Measurements from ENCODE around the gene IFT122. TPM values are rescaled to one million over a fixed set of nuclear protein-coding genes. Genes with fewer than 3 reads are reported as not detected.

The IFT122 gene
- total and polyA plus RNA-seq, 2 experiments from 2014 or later: 10.2 to 38.8 TPM

- Histone ChIP-seq H3K27ac (ENCODE audit: low read depth) (no peak overlapping the region), H4K20me1 (replicated peaks; ENCODE audit: insufficient read depth) (no peaks in the 10 kb centered on the region), H3K4me1 (ENCODE audit: insufficient read depth) (no peaks in the 10 kb centered on the region), H3K9me2 (ENCODE audit: insufficient read depth) (no peaks in the 10 kb centered on the region), H3K36me3 (ENCODE audit: insufficient read depth) (no peaks in the 10 kb centered on the region), H3K4me2 (no peak overlapping the region), H3F3A (replicated peaks; ENCODE audit: low read depth) (no peaks in the 10 kb centered on the region), H2AFZ (no peak overlapping the region), H3K4me3 (no peak overlapping the region), H3K79me2 (replicated peaks; ENCODE audit: insufficient read depth) (no peaks in the 10 kb centered on the region), H3K27me3 (ENCODE audit: insufficient read depth) (no peaks in the 10 kb centered on the region)
- no peaks in the 10 kb centered on the region for H3K9me3 Mint-ChIP-seq
- TF ChIP-seq POLR2AphosphoS5 (IDR thresholded peaks at IDR 0.05; ENCODE audit: low read depth) (no peak), JUNB (IDR thresholded peaks at IDR 0.05; ENCODE audit: unreplicated experiment) (no peak), CREB1 (CRISPR knock-in tag; IDR thresholded peaks at IDR 0.05; ENCODE audit: low read depth) (no peak), ZNF114 (CRISPR knock-in tag; IDR thresholded peaks at IDR 0.05) (no peak), EZH2phosphoT487 (IDR thresholded peaks at IDR 0.05; ENCODE audit: unreplicated experiment) (no peak), REST (IDR thresholded peaks at IDR 0.05; ENCODE audit: unreplicated experiment) (no peak), ZNF462 (CRISPR knock-in tag; IDR thresholded peaks at IDR 0.05) (no peak), ETS1 (IDR thresholded peaks at IDR 0.05) (no peak), STAT1 (IDR thresholded peaks at IDR 0.05; ENCODE audit: unreplicated experiment) (no peak), ZNF331 (CRISPR knock-in tag; IDR thresholded peaks at IDR 0.05; ENCODE audit: low read depth) (no peak), NANOG (IDR thresholded peaks at IDR 0.05; ENCODE audit: borderline replicate concordance) (no peak), EZH2 (IDR thresholded peaks at IDR 0.05; ENCODE audit: low read depth, unreplicated experiment) (no peak), CTCF (conservative IDR thresholded peaks at IDR 0.05; ENCODE audit: low read depth in 2 of 2) (no peak)
- ATAC-seq: no peak; the same call in 2 of the 3 replicates
- H3K27me3 Mint-ChIP-seq (ENCODE audit: insufficient read depth, low read depth, poor library complexity): peaks cover 10% of the 10 kb centered on the region
- DNase-seq (ENCODE audit: low spot score): no peak
- H3K36me3 Mint-ChIP-seq (ENCODE audit: low read depth): peaks cover 7% of the 10 kb centered on the region
- H3K27ac Mint-ChIP-seq: no peak overlapping the region
- no peak overlapping the region for H3K4me3 Mint-ChIP-seq
- peaks cover 14% of the 10 kb centered on the region for H3K4me1 Mint-ChIP-seq
Observed at GRCh38 chr3:129521611-129522010, 81.6 kb downstream of the IFT122 start.
